Ovary (tissue), 9 donors: ENCODE results near the gene MCUR1. TPM values are rescaled to one million over a fixed set of nuclear protein-coding genes. Genes with fewer than 3 reads are reported as not detected.

Experiments
- DNase-seq, 5 donors: peaks; one replicate each; pipeline ENCODE4 v3.0.0-alpha.2; 2019 to 2020
- H3K27ac ChIP-seq, 2 donors: fragments of 200-600 bp; one replicate each; pipeline versions ENCODE4 v1.5.1 to v1.8.0; 2019 to 2022
- H3K27me3 ChIP-seq: fragments of 200-600 bp; one replicate; pipeline ENCODE4 v1.8.0; 2022
- H3K36me3 ChIP-seq: fragments of 200-600 bp; sonication (generic); one replicate; pipeline ENCODE4 v1.5.1; 2019
- H3K4me1 ChIP-seq: one replicate; pipeline ENCODE4 v1.8.1; 2013; ENCODE audit warnings: mild to moderate bottlenecking, moderate library complexity; ENCODE audit not compliant: insufficient read depth
- H3K4me3 ChIP-seq: fragments of 200-600 bp; sonication (generic); one replicate; pipeline ENCODE4 v1.5.1; 2017
- H3K9me3 ChIP-seq, 2 donors: fragments of 200-600 bp in 1 of 2; sonication (generic) in 1 of 2; one replicate each; pipeline versions ENCODE4 v1.5.1 to v1.8.1; 2013 to 2019; ENCODE audit warnings: mild to moderate bottlenecking in 1 of 2, moderate library complexity in 1 of 2
- CTCF ChIP-seq, 3 donors: fragments of 450-650 bp in 2 of 3; fragments of 200-600 bp in 1 of 3; IDR thresholded peaks; one replicate each; pipeline versions ENCODE4 v1.5.1 to v1.8.0; 2016 to 2022; ENCODE audit warnings: antibody characterized with exemption in 3 of 3, mild to moderate bottlenecking in 1 of 3
- EP300 ChIP-seq: sonication (generic); formaldehyde crosslinking; IDR thresholded peaks from one replicate; pipeline ENCODE4 v1.6.1; 2017; ENCODE audit warnings: antibody characterized with exemption
- POLR2A ChIP-seq: fragments of 450-650 bp; IDR thresholded peaks from one replicate; pipeline ENCODE4 v1.6.1; 2017; ENCODE audit warnings: antibody characterized with exemption, mild to moderate bottlenecking, moderate library complexity
- WGBS, 3 donors: extraction: QIAGEN DNeasy Blood & Tissue Kit in 1 of 3; methylation state at CpG; one replicate each; pipeline versions ENCODE4 v1.1.5 to v1.1.7; 2013 to 2017; 5-methylcytosine and 5-hydroxymethylcytosine counted together
- intact Hi-C, 4 donors: fragments of 100-400 bp; cut with DNase I; formaldehyde crosslinking; loops; one replicate each; pipeline versions ENCODE4 v1.11.0 to v1.15.1; 2022 to 2023
- polyA plus RNA-seq, 2 donors: library from polyadenylated mRNA; stranded (reverse); fragments of 200-250 nt in 1 of 2; fragments of 350-450 nt in 1 of 2; fragmentation: Illumina TruSeq in 1 of 2; extraction: RNeasy Lipid Tissue Mini Kit (QIAGEN cat#74804) in 1 of 2; gene quantifications; one replicate each; pipeline ENCODE4 v1.2.3, GENCODE V29; 2013 to 2014
- total RNA-seq, 7 donors: library from RNA; depleted of rRNA in 2 of 7; stranded (reverse); fragments of >200 nt in 2 of 7; fragmentation: NEBNext Ultra II Directional in 3 of 7; extraction: Animal tissue kit (Norgen Biotek cat#: 25700) in 3 of 7; gene quantifications; one replicate each; pipeline versions ENCODE4 v1.1.0 to v1.2.4, GENCODE V29; 2016 to 2023
- donor health status: DM: no; HTN: no; CAD: no; lungs with moderate emphysema.
- donor health status: DM: no; HTN: no; CAD: no.
- donor health status: Bipolar disorder and iron deficiency.
- donor health status: DM: yes; HTN: yes; CAD: no.
- donor health status: DM: no; HTN: no; CAD: no.
- donor health status: DM: yes; HTN: yes; CAD: no.

The MCUR1 gene
- total and polyA plus RNA-seq, 9 donors = 5.1 to 20.0 (median 9.3) TPM

GRCh38 chr6:13760307-13761304, 53.8 kb downstream of the MCUR1 start:
- DNase-seq = peak in 2 of 5 donors; percentile 41 to 63
- Histone ChIP-seq H3K36me3 (no peaks in the 10 kb centered on the region), H3K4me3 (no peak overlapping the region), H3K4me1 (peaks cover 7% of the 10 kb centered on the region), H3K27ac (peak overlapping the region in 1 of 2 donors; percentile 59), H3K27me3 (no peaks in the 10 kb centered on the region), H3K9me3 (no peaks in the 10 kb centered on the region)
- WGBS, 3 donors = 26 to 34% (median 29%) methylated on average over 11 of the region's 11 CpGs
- no peak for TF ChIP-seq CTCF (IDR thresholded peaks at IDR 0.05)
- intact Hi-C loops = loop anchor here in 2 of 4 donors (2.0 to 10.0 kb wide), 3 partner anchors 43 to 146 kb away; partner anchors contain the start of gene NOL7 (in 1 of the 2)

GRCh38 chr6:13759025-13759424, 55.3 kb downstream of the MCUR1 start:
- H3K36me3 ChIP-seq = no peaks in the 10 kb centered on the region
- intact Hi-C loops = no loop called here
- TF ChIP-seq EP300 = no peak
- no peaks in the 10 kb centered on the region for H3K27me3 ChIP-seq
- no peak for DNase-seq
- peaks cover 7% of the 10 kb centered on the region for H3K4me1 ChIP-seq
- no peaks in the 10 kb centered on the region for H3K9me3 ChIP-seq
- no peak overlapping the region for H3K4me3 ChIP-seq
- no peak overlapping the region for H3K27ac ChIP-seq
- 90 to 94% (median 93%) methylated on average over 6 of the region's 6 CpGs for WGBS, 3 donors

- H3K4me3 ChIP-seq = no peak overlapping the region
- H3K36me3 ChIP-seq = no peaks in the 10 kb centered on the region
- no peak for TF ChIP-seq EP300
- no peak for TF ChIP-seq CTCF (IDR thresholded peaks at IDR 0.05)
- no peak for TF ChIP-seq POLR2A
- no peak for DNase-seq
- intact Hi-C loops = no loop called here
- no peaks in the 10 kb centered on the region for H3K4me1 ChIP-seq
- WGBS, 3 donors = 91 to 97% (median 96%) methylated on average over 2 of the region's 2 CpGs
- H3K27me3 ChIP-seq = no peaks in the 10 kb centered on the region
- H3K9me3 ChIP-seq = no peaks in the 10 kb centered on the region
- no peak overlapping the region for H3K27ac ChIP-seq
Observed at GRCh38 chr6:13754644-13755043, 59.7 kb downstream of the MCUR1 start.

- 94 to 97% (median 95%) methylated on average over 7 of the region's 7 CpGs for WGBS, 3 donors
- no peak for DNase-seq
- H3K4me1 ChIP-seq = no peaks in the 10 kb centered on the region
- TF ChIP-seq CTCF (IDR thresholded peaks at IDR 0.05) (no peak), POLR2A (no peak), EP300 (no peak)
- intact Hi-C loops = no loop called here
- H3K4me3 ChIP-seq = no peak overlapping the region
- no peak overlapping the region for H3K27ac ChIP-seq
- H3K9me3 ChIP-seq = no peaks in the 10 kb centered on the region
- no peaks in the 10 kb centered on the region for H3K36me3 ChIP-seq
- no peaks in the 10 kb centered on the region for H3K27me3 ChIP-seq
Observed at GRCh38 chr6:13743736-13744127, 70.6 kb downstream of the MCUR1 start.
